Fibroblast of lung (primary cell): ENCODE measurements around the gene PFKFB2. TPM values are rescaled to one million over a fixed set of nuclear protein-coding genes. Genes with fewer than 3 reads are reported as not detected.
"Not testable (repeated sequence)": the region's sequence is repeated elsewhere in the genome, so short reads cannot be mapped to it uniquely, and the experiment has no call there.

Experiments
- DNase-seq, 2 donors: peaks; one replicate each; pipeline versions ENCODE4 v3.0.0 to v3.0.0-alpha.2; 2010; ENCODE audit warnings: low read depth in 2 of 2
- H2AFZ ChIP-seq: 2 replicates; pipeline ENCODE4 v1.5.1; 2012; ENCODE audit warnings: low read length, control low read depth, inconsistent platforms
- H3K27ac ChIP-seq: 2 replicates; pipeline ENCODE4 v1.5.1; 2011; ENCODE audit warnings: low read length, control low read depth; ENCODE audit not compliant: insufficient read depth
- H3K27me3 ChIP-seq: 2 replicates; pipeline ENCODE4 v1.5.1; 2011; ENCODE audit warnings: mild to moderate bottlenecking, low read length; ENCODE audit not compliant: control insufficient read depth, insufficient read depth
- H3K36me3 ChIP-seq: 2 replicates; pipeline ENCODE4 v1.5.1; 2011; ENCODE audit warnings: low read length; ENCODE audit not compliant: control insufficient read depth, insufficient read depth
- H3K4me1 ChIP-seq: 2 replicates; pipeline ENCODE4 v1.5.1; 2011; ENCODE audit warnings: low read length; ENCODE audit not compliant: control insufficient read depth, insufficient read depth; ENCODE audit errors: extremely low read depth
- H3K4me2 ChIP-seq: 2 replicates; pipeline ENCODE4 v1.5.1; 2011; ENCODE audit warnings: low read length, control low read depth; ENCODE audit not compliant: insufficient read depth; ENCODE audit errors: extremely low read depth
- H3K4me3 ChIP-seq, 4 experiments: fragments of 200-600 bp in 1 of 4; sonication (generic) in 1 of 4; replicated peaks in 1 of 4; 2 replicates each; pipeline ENCODE4 v1.5.1; 2011 to 2016; ENCODE audit warnings: low read length in 4 of 4, low read depth in 3 of 4, mild to moderate bottlenecking in 3 of 4, control low read depth in 2 of 4, inconsistent platforms in 1 of 4, mixed read lengths in 1 of 4; ENCODE audit not compliant: insufficient read depth in 1 of 4; ENCODE audit errors: control extremely low read depth in 1 of 4
- H3K79me2 ChIP-seq: 2 replicates; pipeline ENCODE4 v1.5.1; 2012; ENCODE audit warnings: mild to moderate bottlenecking, low read length, inconsistent platforms; ENCODE audit not compliant: control insufficient read depth, insufficient read depth
- H3K9ac ChIP-seq: 2 replicates; pipeline ENCODE4 v1.5.1; 2011; ENCODE audit warnings: mild to moderate bottlenecking, low read length, control low read depth; ENCODE audit not compliant: insufficient read depth
- H3K9me3 ChIP-seq: 2 replicates; pipeline ENCODE4 v1.5.1; 2012; ENCODE audit warnings: low read depth, low read length; ENCODE audit not compliant: control insufficient read depth, insufficient read depth
- H4K20me1 ChIP-seq: 2 replicates; pipeline ENCODE4 v1.5.1; 2011; ENCODE audit warnings: low read length; ENCODE audit not compliant: control insufficient read depth, insufficient read depth; ENCODE audit errors: extremely low read depth
- EZH2 ChIP-seq: IDR thresholded peaks from 2 replicates; pipeline ENCODE4 v1.5.1; 2012; ENCODE audit warnings: low read length, control low read depth, mild to moderate bottlenecking; ENCODE audit errors: missing control alignments
- polyA plus RNA-seq, 2 donors: library from polyadenylated mRNA; depleted of rRNA in 1 of 2; stranded (reverse) in 1 of 2; unstranded in 1 of 2; fragments of >200 nt; gene quantifications; 2 replicates each; pipeline ENCODE4 v1.2.1, GENCODE V29; 2011 to 2012; ENCODE audit warnings: missing spikeins in 1 of 2
- total RNA-seq: library from RNA; depleted of rRNA; stranded (reverse); fragments of >200 nt; gene quantifications from 2 replicates; pipeline ENCODE4 v1.2.1, GENCODE V29; 2014
- TF ChIP-seq, protein P1 (sequence below), 2 donors: IDR thresholded peaks in 1 of 2; conservative IDR thresholded peaks in 1 of 2; 1 replicate in 1 of 2; 2 replicates in 1 of 2; pipeline ENCODE4 v1.5.1; 2011 to 2012; ENCODE audit warnings: low read length in 2 of 2, control low read depth in 1 of 2, inconsistent platforms in 1 of 2, low read depth in 1 of 2, mild to moderate bottlenecking in 1 of 2

The PFKFB2 gene
- total and polyA plus RNA-seq, 2 donors (not counting 1 experiment from before 2014, with no cell fraction given) = 3.2 to 7.6 TPM

DNA sequence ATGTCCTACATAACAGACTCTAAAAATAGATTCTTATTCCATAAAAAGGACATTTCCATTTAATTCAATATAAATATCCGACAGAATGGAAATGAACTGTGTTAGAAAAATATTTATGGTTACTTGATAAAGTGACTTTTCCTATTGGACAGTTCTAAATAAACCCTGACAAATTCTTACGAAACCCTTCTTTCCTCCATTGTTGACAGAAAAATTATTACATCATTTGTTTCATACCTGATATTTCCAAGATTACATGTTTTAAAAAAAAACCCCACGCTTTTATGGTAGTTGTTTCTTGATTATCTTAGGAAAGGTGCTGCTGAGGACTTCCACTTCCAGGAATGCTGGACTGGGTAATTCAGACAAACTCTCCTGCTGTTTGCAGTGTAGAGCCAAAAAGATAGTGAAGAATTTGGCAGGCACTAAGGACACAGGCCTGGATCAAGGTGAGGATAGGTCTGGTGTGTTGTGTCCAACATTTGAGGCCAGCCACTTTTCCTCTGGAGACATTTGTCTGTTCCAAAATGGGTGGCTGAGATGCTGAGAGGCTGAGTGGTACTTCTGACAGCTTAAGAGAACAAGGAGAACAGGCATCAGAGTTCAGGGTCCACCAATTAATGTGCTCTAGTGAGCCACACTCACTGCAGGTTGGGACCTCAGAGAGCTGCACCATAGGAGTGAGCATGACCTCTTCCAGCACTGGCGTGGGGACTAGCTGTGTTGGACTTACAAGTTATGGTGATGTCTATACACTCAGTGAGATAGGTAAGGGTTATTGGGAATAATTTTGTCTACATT, 13.5 kb upstream of the PFKFB2 start:
- H3K4me1 ChIP-seq = peaks cover 4% of the 10 kb centered on the region
- H4K20me1 ChIP-seq = no peaks in the 10 kb centered on the region
- TF ChIP-seq EZH2 = no peak
- TF ChIP-seq, protein P1, sequence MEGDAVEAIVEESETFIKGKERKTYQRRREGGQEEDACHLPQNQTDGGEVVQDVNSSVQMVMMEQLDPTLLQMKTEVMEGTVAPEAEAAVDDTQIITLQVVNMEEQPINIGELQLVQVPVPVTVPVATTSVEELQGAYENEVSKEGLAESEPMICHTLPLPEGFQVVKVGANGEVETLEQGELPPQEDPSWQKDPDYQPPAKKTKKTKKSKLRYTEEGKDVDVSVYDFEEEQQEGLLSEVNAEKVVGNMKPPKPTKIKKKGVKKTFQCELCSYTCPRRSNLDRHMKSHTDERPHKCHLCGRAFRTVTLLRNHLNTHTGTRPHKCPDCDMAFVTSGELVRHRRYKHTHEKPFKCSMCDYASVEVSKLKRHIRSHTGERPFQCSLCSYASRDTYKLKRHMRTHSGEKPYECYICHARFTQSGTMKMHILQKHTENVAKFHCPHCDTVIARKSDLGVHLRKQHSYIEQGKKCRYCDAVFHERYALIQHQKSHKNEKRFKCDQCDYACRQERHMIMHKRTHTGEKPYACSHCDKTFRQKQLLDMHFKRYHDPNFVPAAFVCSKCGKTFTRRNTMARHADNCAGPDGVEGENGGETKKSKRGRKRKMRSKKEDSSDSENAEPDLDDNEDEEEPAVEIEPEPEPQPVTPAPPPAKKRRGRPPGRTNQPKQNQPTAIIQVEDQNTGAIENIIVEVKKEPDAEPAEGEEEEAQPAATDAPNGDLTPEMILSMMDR (conservative IDR thresholded peaks at IDR 0.05 in 1 of 2, IDR thresholded peaks at IDR 0.05 in 1 of 2; ENCODE audit: low read depth in 1 of 2, low read length in 2 of 2) = no peak
- no peak overlapping the region for H3K4me3 ChIP-seq
- H3K9me3 ChIP-seq = no peaks in the 10 kb centered on the region
- H3K79me2 ChIP-seq = no peaks in the 10 kb centered on the region
- H3K4me2 ChIP-seq = no peak overlapping the region
- no peak overlapping the region for H2AFZ ChIP-seq
- no peak overlapping the region for H3K27ac ChIP-seq
- DNase-seq = no peak
- no peak overlapping the region for H3K9ac ChIP-seq
- no peaks in the 10 kb centered on the region for H3K27me3 ChIP-seq
- H3K36me3 ChIP-seq = no peaks in the 10 kb centered on the region

DNA sequence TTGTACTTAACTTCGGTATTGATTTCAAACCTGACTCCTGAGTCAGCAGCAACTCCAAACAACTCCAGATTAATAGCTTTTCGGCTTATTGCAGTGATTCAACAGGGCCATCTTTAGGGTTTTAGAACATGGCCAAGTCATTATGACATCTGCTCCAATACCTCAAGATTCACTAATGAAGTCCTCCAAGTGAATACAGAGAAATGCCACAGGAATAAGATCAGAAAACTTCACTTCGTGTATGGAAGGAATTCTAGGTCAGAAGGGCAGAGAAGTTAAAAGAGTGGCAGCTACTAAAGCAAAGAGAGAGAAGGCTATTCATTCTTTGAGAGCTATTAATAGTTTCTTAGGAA, 12.9 kb upstream of the PFKFB2 start:
- TF ChIP-seq, protein P1 (conservative IDR thresholded peaks at IDR 0.05 in 1 of 2, IDR thresholded peaks at IDR 0.05 in 1 of 2; ENCODE audit: low read depth in 1 of 2, low read length in 2 of 2) = no peak
- TF ChIP-seq EZH2 = no peak
- H3K4me1 ChIP-seq = peaks cover 4% of the 10 kb centered on the region
- H3K9me3 ChIP-seq = no peaks in the 10 kb centered on the region
- no peaks in the 10 kb centered on the region for H3K27me3 ChIP-seq
- H3K79me2 ChIP-seq = no peaks in the 10 kb centered on the region
- H2AFZ ChIP-seq = no peak overlapping the region
- H3K4me2 ChIP-seq = no peak overlapping the region
- no peak overlapping the region for H3K9ac ChIP-seq
- no peak overlapping the region for H3K4me3 ChIP-seq
- H3K36me3 ChIP-seq = no peaks in the 10 kb centered on the region
- no peak overlapping the region for H3K27ac ChIP-seq
- DNase-seq = peak in 1 of 2 donors; percentile 70
- H4K20me1 ChIP-seq = no peaks in the 10 kb centered on the region

DNA sequence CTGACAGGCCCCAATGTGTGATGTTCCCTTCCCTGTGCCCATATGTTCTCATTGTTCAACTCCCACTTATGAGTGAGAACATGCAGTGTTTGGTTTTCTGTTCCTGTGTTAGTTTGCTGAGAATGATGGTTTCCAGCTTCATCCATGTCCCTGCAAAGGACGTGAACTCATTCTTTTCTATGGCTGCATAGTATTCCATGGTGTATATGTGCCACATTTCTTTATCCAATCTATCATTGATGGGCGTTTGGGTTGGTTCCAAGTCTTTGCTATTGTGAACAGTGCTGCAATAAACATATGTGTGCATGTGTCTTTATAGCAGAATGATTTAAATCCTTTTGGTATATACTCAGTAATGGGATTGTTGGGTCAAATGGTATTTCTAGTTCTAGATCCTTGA, 11.7 kb upstream of the PFKFB2 start:
- not testable (repeated sequence) for H3K79me2 ChIP-seq, H3K27me3 ChIP-seq, H3K36me3 ChIP-seq, H3K4me2 ChIP-seq, H3K27ac ChIP-seq, DNase-seq, H4K20me1 ChIP-seq, H2AFZ ChIP-seq, H3K9me3 ChIP-seq, H3K4me3 ChIP-seq, H3K4me1 ChIP-seq, H3K9ac ChIP-seq
